GM19025 (cell line): ENCODE measurements around the gene MAEA.
"Not testable (repeated sequence)": the region's sequence is repeated elsewhere in the genome, so short reads cannot be mapped to it uniquely, and the experiment has no call there.

ENCODE experiments used
- ATAC-seq: cut with Tn5 transposase; IDR thresholded peaks from one replicate; pipeline ENCODE4 v1.9.1; 2021; ENCODE audit warnings: mild to moderate bottlenecking, low read depth, moderate library complexity; ENCODE audit not compliant: unreplicated experiment

The MAEA gene

DNA sequence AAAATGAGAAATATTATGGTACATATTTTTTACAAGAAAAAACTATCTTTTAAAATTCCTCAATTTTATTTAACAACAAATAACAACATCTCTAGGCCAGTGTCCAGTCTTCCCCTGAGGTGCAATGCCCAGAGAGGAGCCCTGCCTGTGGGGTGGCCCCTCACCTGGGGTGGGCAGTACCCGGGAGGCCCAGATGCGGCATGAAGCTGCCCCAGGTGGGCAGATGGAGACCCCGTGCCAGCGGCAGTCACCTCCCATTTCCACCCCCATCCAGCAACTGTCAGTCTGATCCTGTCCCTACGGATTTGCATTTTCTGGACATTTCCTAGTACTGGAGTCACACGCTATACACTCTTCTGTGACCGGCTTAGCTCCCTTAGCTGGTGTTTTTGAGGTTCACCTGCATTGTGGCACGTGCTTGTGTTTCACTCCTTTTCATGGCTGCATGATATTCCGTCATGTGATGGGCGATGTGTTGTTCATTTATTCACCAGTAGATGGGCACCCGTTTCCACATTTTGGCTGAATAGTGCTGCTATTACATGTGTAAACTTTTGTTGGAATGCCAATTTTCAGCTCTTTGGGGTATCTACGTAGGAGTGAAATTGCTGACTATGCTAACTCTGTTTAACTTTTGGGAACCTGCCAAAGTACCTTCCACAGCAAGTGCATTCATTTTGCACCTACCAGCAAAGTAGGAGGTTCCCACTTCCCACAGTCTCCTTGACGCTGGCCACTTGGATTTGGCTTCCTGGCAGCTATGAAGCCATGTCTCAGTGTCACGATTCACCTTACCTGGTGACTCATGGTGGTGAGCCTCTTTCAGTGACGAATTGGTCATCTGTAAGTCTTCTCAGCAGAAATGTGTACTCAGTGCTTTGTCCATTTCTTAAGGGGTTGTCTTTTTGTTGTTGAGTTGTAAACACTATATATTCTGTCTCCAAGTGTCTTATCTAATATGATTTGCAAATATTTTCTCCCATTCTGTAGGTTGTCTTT lies 11.7 kb upstream of the MAEA start:
- ATAC-seq = no peak

DNA sequence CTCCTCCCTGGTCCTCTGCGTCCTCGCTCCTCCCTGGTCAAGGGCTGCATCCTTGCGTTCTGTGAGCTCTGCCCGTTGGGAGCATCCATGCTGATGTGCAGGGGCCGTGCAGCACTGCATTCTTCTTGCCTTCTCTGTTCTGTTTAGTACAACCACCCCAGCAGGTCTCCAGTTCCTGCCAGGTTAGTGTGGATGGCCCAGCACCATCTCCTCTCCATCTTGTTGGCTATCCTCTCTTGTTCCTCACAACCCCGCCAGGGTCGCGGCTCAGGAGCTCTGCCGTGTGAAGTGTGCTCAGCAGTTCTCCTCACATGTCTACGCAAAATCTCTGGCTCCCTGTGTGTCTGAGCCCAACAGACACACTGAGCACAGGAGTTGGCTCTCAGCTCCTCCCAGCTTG lies 10.4 kb upstream of the MAEA start:
- ATAC-seq = no peak

DNA sequence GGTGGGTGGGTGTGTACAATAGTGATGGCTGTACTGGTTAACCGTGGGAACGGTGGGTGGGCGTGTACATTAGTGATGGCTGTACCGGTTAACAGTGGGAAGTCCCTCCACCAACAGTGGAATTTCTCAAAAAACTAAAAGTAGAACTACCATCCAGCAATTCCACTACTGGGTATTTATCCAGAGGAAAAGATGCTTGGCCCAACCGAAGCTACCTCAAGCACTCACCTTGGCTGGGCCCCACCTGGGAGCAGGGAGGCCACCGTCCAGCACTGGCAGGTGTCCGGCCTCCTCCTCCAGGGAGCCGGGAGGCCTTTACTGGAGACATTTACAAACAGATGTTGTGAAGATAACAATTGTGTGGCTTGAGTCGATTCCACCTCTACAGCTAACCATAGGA lies 6.0 kb upstream of the MAEA start:
- ATAC-seq = no peak

DNA sequence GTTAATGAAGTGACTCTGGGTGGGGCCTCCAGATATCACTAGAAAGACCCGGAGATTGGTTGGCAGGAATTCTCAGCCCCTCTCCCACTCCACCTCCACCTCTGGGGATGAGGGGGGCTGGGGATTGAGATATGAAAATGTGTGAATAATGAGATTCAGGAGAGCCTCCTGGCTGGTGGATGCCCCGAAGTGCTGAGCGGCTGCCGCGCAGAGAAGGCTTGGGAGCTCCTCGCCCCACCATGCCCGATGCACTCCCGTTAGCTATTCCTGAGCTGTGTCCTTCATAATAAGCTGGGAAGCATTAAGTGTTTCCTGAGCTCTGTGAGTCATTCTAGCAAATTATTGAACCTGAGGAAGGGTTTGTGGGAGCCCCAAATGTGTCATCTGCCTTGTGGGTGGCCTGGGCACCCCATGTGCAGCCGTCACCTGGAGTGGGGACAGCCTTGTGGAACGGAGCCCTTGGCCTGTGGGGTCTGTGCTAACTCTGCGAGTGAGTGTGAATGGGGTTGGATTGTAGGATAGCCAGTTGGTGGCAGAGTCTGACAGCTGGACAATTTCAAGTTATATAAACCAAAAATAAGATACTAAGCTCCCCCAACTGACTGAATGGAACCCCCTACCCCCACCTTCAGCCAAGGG lies 4.4 kb upstream of the MAEA start:
- no peak for ATAC-seq

DNA sequence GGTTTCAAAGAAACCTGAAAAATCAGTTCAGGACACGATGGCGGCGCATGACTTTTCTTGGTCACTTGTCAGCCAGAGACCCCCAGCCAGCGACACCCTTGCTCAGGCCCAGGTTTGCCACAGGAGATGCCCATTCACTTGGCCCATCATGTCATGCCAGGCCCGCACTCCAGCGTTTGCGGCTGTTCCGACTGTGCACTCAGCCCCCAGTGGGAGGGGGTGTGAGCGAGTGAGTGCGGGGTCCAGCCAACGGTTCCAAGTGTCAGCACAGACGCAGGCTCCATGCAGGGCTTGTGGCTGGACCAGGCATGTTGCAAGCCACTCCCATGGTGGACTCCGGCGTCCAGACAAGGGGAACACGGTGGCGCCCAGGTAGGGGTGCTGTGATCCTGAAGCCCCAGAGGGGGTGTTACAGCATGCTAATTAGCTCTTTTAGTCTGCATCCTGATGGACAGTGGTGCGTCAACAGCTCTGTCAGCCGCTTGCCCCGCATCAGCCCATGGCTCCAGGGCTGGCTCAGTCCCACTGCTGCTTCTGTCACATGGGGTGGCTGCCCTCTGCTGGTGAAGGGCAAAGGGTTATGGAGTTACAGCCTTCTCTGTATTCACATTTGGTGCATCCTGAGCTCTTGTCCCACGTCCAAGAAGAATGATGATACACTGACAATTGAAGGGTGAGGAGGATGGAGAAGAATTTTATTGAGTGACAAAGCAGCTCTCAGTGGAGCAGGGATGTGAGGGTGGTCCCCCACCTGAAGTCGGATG lies 3.7 kb upstream of the MAEA start:
- no peak for ATAC-seq

DNA sequence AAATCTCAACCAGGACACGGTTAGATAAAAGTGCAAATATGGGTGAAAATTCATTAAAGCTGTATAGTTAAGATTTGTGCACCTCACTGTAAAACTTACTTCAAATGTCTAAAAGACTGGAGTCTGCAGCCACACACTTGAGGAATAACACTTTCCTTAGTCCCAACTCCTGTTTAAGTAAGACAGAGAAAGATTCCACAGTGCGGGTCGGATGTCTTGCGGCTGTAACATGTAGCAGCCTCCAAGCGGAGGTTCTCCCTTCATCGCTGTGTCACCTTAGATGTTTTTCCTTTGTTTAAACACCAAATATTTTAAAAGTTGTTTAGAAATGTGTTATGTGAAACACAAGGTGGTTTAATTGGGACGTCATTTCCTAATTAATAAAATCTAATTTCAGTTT lies 905 bp upstream of the MAEA start:
- no peak for ATAC-seq

DNA sequence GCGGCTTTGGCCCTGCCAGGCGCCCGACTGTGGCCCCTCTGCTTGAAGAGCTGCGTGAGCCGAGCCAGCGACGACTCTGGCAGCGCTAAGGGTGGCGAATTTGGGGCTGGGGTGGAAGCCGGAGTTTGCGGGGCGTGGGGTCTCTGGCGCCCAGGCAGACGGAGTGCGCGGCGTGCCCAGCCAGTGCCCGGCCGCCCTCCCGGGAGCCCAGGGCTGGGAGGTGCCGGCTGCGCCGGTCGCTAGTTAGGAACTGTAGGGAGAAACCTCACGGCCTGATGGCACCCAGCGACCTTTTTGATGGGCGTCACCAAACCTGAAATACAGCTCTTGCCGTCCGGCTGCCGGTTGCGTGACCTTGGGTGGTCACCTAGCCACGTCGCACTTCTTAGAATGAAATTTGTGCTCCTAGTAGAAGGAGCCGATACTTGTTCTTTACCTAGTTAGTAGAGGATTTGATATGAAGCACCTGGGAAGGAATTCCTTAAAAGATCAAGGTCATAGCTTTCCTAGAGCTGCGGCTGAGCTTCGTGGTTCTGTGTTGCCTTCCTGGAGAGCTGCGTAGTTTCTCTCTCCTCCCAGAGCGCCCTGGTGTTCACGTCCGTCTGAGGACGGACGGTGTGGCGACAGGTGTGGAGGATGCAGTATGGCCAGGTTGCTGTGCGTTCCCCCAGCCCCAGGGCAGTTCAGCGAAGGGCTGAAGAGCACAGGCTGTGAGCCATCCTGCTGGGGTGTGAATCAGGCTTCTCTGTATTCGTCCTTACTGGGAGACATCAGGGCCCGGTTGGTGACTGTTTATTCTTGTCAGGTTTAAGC lies 680 bp downstream of the MAEA start:
- ATAC-seq = no peak

DNA sequence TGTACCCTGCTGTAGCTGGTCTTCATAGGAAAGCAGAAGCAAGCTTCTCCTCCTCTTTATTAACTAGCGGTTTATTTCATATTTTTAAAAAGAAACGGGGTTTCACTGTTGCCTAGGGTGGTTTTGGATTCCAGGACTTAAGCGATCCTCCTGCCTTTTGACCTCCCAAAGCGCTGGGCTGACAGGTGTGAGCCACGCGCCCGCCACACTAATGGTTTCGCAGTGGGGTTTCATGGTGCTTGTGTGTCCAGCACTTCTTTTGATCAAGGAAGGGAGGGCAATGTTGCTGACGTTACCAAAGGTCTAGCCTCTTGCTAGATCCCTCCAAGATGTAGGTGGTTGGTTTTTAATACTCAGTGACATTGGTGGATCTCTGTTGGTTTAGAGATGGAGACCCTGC lies 1.4 kb downstream of the MAEA start:
- ATAC-seq = no peak

DNA sequence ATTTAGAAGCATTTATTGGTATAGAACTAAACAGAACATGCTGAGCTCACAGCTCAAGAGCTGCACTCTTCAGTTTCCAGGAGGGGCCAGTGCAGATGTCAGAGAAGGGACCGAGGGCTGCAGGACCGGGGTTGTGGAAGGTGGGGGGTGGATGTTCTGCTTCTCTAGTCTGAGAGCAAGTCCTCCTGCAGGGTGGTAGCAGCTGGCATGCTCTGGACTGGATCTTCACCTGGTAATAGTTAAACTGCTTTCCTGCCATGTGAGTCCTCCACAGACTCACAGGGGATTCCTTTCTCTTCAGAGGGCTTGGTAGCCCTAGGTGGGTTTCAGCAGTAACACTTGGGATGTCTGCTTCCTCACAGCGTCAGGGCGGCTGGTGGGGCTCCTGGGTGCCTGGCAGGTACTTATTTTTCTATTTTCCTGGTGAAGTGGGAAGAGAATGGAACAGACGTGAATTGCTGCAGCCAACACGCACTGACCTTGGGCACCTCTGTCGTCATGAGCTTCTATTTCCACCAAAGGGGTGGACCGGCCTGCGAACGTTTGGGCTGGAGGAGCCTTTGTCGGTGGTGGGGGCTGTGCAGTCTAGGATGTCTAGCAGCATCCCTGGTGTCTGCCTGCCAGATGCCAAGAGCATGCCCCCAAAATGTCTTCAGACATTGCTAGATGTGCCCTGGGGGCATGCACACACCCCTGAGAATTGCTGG lies 2.5 kb downstream of the MAEA start:
- no peak for ATAC-seq

DNA sequence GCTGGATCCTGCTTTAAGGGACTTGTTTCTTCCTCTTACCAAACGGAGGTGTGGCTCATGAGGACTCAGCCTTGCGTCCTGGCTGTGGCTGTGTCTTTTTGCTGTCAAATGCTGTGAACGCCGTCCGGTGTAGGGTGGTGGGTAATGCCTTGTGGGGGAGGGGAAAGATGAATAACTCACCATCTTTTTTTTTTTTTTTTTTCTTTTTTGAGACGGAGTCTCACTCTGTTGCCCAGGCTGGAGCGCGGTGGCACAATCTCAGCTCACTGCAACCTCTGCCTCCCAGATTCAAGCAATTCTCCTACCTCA lies 3.0 kb downstream of the MAEA start:
- not testable (repeated sequence) for ATAC-seq

DNA sequence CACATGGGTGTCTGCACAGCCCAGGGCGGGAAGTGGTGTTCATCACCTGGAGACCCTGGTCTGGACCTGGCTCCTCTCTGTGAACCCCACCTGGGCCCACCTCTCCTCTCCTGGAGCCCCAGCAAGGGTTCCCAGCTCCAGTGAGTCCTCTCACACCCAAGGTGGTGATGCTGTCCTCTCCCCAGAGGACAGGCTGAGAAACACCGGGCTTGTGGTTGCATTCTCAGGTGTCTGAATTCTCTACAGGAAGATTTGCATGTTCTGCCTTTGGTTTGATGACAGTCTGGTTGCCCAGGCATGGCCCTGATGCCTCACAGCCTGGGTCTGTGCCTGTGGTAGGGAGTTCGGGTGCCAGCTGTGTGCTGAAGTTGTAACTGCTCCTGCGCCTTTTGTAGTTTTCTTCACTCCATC lies 3.8 kb downstream of the MAEA start:
- ATAC-seq = no peak

DNA sequence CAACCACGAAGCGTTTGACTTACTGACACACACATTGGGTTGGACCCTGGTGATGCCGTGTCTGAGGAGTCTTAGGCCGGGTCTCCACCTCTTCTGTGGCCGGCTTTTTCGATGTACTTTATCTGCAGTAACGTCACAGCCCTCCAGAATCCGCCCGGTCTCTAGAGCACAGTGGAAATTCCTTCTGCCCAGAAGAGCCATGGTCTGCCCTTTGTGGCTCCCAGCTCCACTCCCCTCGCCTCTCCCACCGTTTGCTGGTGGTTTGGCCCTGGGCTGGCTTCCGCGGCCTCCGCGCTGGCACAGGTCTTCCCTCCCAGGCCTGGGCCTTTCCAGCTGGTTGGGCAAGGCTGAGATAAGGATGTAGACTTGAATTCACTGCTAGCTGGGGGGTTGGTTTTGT lies 4.3 kb downstream of the MAEA start:
- ATAC-seq = no peak

DNA sequence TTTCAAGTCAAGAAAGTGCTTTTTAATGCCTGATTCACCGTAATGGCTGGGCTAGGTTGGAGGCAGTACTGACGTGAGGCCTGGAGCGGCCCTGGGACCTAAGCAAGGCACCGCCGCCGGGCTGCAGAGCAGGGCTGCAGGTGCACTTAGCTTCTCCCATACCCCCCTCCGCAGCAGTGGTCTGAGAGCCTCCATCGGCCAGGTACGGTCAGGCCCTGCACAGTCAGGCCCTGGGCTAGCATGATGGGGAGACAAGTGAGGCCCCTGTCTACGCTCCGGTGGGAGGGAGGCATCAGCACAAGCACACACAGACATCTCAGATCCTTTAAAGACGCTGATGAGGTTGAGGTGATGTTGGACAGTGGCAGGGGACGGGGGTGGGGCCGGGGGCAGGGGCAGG lies 4.7 kb downstream of the MAEA start:
- no peak for ATAC-seq

DNA sequence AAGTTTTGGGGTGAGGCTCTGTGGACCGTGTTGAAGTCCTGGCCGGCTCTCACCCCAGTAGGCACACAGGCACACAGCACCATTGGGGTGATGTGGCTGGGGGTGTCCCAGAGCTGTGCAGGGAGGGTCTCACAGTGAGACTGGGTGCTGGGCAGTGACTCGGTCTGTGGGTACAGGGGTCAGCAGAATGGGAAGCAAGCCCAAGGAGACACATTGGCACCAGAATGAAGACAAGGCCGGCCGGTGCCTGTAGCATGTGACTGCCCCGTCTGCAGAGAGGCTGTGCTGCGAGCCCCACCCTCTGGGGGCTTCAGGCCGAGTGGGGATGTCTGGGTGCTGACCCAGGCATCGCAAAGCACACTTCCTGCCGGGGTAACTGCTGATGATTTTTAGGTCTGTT lies 5.2 kb downstream of the MAEA start:
- no peak for ATAC-seq

DNA sequence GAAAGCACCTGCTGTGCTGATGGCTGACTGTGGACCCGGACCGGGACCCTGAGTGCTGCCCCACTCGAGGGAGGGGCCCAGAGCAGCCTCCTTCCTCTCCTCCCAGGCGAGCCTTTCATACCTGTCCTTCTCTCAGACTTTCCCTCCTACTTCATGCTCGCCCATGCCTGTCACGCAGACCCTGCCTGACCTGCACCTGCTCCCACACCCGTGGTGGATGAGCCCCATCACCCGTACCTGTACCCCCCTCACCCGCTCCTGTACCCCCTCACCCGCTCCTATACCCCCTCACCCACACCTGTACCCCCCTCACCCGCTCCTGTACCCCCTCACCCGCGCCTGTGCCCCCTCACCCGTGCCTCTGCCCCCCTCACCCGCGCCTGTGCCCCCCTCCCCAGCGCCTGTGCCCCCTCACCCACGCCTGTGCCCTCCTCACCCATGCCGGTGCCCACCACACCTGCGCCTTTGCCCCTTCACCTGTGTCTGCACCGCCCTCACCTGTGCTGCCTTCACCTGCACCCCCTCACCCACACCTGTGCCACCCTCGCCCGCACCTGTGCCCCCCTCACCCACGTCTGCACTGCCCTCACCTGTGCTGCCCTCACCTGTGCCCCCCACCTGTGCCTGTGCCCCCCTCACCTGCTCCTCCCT lies 5.8 kb downstream of the MAEA start:
- ATAC-seq = no peak

DNA sequence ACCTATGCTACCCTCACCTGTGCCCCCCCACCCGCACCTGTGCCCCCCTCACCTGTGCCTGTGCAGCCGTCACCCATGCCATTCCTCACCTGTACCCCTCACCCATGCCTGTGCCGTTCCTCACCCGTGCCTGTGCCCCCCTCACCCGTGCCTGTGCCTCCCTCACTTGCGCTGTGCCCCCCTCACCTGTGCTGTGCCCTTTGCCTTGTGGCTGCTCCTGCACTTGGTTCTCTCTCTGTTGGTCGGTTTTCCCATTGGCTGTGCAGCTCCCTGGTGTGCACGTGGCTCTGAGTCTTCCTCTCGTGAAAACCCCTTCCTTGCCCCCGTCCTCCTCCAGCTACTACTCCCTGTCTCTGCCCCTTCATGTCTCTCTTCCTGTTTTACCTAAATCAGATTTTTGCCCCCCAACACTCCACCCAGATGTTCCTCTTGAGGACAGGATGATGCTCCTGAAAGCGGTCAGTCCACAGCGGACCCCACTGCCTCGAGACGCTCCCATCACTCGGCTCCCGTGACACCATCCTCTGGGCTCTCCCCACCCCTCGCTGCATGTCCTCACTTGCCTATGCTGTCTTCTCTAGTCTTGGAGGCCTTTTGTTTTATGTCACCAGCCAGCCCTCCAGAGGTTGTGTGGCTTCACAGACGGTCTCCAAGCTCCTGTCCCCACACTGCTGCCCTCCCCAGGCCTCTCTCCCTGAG lies 6.8 kb downstream of the MAEA start:
- ATAC-seq = no peak

DNA sequence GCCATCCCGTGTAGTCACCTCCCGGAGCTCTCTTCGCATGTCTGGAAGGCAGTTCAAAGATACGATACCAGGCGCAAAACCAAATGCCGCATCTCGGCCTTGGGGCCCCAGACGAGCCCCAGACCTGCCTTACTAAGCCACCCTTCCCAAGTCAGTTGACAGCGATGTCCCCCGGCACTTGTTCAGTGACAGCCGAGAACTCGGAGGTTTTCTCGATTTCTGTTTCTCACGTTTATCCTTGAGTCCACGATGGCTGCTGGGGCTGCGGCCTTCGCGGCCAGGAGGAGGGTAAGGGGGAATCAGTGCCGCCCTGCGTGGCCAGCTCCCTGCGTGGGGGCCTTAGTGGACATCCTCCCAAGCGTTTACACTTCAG lies 7.3 kb downstream of the MAEA start:
- no peak for ATAC-seq

DNA sequence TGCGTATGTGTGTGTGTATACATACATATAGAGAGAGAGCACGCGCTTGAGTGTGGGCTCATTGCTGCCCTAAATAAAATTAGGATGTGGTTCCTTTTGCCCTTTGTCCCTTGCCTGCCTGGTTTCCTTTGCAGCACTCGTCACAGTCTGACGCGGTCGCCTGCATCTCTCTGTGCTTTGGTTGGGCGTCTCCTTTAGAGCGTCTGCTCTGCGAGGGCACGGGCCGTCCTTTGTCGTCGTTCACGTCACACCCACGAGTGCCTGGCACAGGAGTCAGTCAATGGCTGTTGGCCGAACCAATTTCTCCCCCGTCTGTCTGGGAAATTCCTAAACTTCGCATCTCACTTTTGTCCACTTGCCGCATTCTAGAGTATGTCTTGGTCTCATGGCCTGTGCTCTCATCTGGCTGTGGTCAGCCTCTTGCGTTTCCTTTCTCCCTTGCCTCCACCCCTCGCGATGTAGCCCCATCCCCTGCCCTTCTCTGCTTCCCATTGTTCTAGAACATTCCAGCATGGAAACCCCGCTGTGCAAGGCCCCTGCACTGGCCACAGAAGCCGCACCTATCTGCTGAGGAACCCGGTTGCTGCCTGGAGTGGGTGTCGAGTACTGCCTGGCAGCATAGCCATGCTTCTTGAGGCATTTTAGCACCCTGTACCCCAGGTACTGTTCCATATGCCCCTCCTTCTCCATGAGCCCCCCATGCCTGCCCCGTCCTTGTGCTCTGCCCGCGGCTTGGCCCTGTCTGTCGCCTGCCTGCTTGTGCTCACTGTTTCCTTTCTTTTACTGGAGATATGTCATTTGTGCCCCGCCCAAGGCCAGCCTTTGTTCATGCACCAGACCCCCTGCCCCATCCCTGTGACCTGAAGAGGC lies 8.0 kb downstream of the MAEA start:
- ATAC-seq = no peak
